Effector memory CD4-positive, alpha-beta T cell (primary cell): ENCODE measurements around the gene CRKL.
"Not testable (repeated sequence)": the region's sequence is repeated elsewhere in the genome, so short reads cannot be mapped to it uniquely, and the experiment has no call there.

Source experiments
- DNase-seq, 3 donors: peaks; one replicate each; pipeline ENCODE4 v3.0.0-alpha.2; 2020
- H3K27ac ChIP-seq: 2 replicates; pipeline ENCODE4 v1.7.0; 2013; ENCODE audit warnings: mild to moderate bottlenecking, low read length, moderate library complexity; ENCODE audit not compliant: insufficient read depth, poor library complexity, severe bottlenecking
- H3K27me3 ChIP-seq: replicated peaks from 2 replicates; pipeline ENCODE4 v1.7.0; 2013; ENCODE audit warnings: mild to moderate bottlenecking, low read length; ENCODE audit not compliant: insufficient read depth, control insufficient read depth, poor library complexity, severe bottlenecking
- H3K36me3 ChIP-seq: 2 replicates; pipeline ENCODE4 v1.7.0; 2013; ENCODE audit warnings: mild to moderate bottlenecking, low read length, moderate library complexity; ENCODE audit not compliant: control insufficient read depth, insufficient read depth
- H3K4me1 ChIP-seq: 2 replicates; pipeline ENCODE4 v1.7.0; 2013; ENCODE audit warnings: low read length, mild to moderate bottlenecking; ENCODE audit not compliant: control insufficient read depth, insufficient read depth, poor library complexity, severe bottlenecking
- H3K4me3 ChIP-seq: 2 replicates; pipeline ENCODE4 v1.7.0; 2013; ENCODE audit warnings: low read length, low read depth, mild to moderate bottlenecking; ENCODE audit not compliant: insufficient read depth, poor library complexity, severe bottlenecking
- H3K9me3 ChIP-seq: 2 replicates; pipeline ENCODE4 v1.7.0; 2013; ENCODE audit warnings: mild to moderate bottlenecking, low read length, moderate library complexity; ENCODE audit not compliant: control insufficient read depth

CRKL gene

DNA sequence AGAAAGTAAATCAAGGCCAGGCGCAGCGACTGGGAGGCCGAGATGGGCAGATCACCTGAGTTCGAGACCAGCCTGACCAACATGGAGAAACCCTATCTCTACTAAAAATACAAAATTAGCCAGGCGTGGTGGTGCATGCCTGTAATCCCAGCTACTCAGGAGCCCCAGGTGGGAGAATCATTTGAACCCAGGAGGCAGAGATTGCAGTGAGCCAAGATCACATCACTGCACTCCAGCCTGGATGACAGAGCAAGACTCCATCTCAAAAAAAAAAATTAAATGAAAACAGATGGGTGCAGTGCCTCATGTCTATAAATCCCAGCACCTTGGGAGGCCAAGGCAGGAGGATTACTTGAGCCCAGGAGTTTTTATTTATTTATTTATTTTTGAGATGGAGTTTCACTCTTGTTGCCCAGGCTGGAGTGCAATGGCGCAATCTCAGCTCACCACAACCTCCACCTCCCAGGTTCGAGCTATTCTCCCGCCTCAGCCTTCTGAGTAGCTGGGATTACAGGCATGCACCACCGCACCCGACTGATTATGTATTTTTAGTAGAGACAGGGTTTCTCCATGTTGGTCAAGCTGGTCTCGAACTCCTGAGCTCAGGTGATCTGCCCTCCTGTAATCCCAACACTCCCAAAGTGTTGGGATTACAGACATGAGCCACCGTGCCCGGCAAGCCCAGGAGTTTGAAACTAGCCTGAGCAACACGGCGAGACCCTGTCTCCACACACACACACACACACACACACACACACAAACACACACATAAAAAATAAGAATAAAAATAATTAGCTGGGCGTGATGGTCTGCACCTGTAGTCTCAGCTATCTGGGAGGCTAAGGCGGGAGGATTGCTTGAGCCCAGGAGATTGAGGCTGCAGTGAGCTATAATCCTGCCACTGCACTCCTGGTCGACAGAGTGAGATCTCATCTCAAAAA, 15.8 kb upstream of the CRKL start:
- H3K27me3 ChIP-seq, H3K4me3 ChIP-seq, DNase-seq: not testable (repeated sequence)

DNA sequence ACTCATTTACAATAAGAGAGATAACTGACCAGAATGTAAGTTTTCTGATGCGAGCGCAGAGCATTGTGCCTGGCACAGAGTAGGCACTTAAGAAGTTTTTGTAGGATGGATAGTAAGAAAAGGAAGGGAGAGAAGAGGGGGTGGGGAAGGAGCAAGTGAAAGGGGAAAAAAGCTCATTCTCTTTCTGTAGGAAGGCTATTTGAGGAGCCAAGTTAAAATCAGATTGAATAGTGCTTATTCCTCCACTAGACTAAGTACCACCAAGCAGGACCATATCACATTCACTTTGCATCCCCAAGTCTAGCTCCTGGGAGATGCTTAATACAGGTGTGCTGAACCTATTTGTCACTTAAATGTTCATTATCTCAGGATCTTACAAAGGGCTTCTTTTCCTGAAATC, 14.1 kb upstream of the CRKL start:
- Histone ChIP-seq H3K4me1 (no peaks in the 10 kb centered on the region), H3K27ac (no peak overlapping the region), H3K9me3 (no peaks in the 10 kb centered on the region), H3K36me3 (no peaks in the 10 kb centered on the region), H3K4me3 (no peak overlapping the region), H3K27me3 (no peaks in the 10 kb centered on the region)
- no peak for DNase-seq

More for the DNA sequence above, 15.8 kb upstream of the CRKL start:
- H3K9me3 ChIP-seq, H3K36me3 ChIP-seq, H3K27ac ChIP-seq, H3K4me1 ChIP-seq: not testable (repeated sequence)

DNA sequence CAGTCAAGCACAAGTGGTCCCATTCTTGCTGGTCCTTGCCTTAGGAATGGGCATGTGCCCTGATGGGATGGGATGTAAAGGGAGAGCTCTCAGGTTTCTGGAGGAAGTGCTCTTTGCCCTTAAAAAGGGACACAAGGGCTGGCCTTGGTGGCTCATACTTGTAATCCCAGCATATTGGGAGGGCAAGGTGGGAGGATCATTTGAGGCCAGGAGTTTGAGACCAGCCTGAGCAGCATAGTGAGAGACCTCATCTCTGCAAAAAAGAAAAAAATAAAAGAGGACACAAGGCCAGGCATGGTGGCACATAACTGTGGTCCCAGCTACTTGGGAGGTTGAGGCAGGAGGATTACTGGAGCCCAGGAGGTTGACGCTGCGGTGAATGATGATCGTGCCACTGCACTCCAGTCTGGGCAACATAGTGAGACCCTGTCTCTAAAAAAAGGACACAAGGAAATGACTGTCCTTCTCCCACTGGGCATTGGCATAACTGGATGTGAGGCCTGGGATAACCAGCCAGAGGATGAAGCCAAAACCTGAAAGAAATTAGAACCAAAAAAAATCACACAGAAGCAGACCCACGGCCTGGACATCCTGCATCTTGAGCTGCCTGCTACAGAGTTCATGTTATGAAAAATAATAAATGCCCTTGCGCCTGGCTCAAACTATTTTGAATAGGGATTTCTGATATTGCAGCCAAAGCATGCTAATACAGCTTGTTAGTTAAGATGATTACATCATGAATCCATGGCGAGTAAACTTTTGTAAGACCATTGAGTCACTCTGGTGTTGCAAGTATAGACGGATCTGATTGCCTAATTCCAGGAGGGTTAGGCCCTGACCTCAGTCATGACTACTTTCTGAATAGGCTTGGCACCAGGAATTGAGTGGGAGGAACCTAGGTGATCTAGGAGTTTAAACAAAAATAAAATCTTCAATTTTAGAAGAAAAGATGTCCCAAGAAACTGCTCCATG, 12.9 kb upstream of the CRKL start:
- H3K27ac ChIP-seq = no peak overlapping the region
- no peaks in the 10 kb centered on the region for H3K9me3 ChIP-seq
- no peaks in the 10 kb centered on the region for H3K27me3 ChIP-seq
- H3K4me1 ChIP-seq = no peaks in the 10 kb centered on the region
- no peak for DNase-seq
- H3K4me3 ChIP-seq = no peak overlapping the region
- H3K36me3 ChIP-seq = no peaks in the 10 kb centered on the region

DNA sequence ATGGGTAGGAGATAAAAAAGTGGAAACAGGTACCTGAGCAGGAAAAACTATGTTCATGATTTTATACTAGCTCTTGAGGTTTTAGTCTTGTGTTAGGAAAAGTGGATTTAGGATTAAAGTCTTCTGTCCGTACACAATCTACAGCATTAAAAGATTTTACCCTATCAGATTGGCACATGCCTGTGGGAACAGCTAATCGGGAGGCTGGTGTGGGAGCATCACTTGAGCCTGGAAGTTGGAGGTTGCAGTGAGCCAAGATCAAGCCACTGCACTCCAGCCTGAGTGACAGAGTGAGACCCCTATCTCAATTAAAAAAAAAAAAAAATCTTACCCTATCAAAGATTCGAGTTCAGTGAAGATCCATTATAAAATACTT, 12.2 kb upstream of the CRKL start:
- DNase-seq = no peak
- no peaks in the 10 kb centered on the region for H3K36me3 ChIP-seq
- no peak overlapping the region for H3K27ac ChIP-seq
- no peaks in the 10 kb centered on the region for H3K4me1 ChIP-seq
- no peaks in the 10 kb centered on the region for H3K9me3 ChIP-seq
- no peak overlapping the region for H3K4me3 ChIP-seq
- H3K27me3 ChIP-seq = no peaks in the 10 kb centered on the region

DNA sequence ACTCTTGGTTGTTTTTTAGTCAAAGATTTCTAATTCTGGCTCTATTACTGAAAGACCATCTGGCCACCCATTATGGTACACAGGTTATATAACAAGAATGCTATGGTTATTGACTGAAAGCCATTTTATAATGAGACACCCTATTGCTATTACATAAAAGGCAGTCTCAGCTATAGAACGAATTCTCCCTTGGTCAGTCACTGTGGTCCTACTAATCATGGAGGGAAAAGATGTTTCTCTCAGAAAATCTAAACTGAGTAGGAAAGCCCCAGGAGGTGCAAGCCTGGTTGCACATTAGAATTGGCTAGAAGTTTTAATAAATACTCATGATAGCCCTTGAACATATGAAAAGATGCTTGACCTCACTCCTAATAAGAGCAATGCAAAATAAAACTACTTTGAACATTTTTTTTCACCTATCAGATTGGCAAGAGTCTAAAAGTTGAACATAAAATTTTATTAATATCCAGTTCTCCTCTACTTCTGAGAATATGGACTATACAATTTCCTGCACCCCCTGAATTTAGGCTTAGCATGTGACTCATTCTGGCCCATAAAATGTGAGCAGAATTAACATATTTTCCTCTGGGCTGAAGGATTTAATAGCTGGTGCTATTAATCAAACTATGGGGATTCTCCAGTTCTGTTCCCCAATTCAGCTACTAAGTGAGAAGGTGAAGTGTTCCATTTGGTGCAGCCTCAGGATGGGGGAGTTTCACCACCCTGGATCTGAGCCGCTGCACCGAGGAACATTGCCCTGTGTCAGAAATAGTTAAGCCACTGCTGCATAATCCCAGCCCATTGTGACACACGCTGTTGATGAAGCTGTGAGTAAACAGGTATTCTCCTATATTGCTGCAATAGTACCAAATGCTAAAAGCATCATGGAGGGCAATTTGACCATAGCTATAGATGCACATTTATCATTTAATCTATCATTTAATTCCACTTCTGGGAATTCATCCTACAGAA, 11.5 kb upstream of the CRKL start:
- no peaks in the 10 kb centered on the region for H3K9me3 ChIP-seq
- H3K4me3 ChIP-seq = no peak overlapping the region
- H3K36me3 ChIP-seq = no peaks in the 10 kb centered on the region
- no peak for DNase-seq
- H3K4me1 ChIP-seq = no peaks in the 10 kb centered on the region
- H3K27me3 ChIP-seq = no peaks in the 10 kb centered on the region
- H3K27ac ChIP-seq = no peak overlapping the region

DNA sequence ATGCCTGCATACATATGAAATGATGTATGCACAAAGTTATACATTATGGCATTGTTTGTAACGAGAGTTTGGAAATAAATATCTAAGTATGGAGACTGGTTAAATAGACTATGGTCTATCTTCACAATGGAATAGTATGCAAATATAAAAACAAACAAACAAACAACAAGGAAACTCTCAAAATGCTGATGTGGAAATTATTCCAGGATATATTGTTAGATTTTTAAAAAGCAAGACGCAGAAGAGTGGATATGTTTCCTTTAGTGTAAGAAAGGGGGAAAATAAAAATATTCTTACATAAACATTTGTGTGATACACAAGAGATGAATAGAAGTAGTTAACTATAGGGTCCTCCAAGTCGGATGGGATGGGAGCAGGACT, 10.8 kb upstream of the CRKL start:
- H3K36me3 ChIP-seq = no peaks in the 10 kb centered on the region
- no peaks in the 10 kb centered on the region for H3K9me3 ChIP-seq
- no peak overlapping the region for H3K4me3 ChIP-seq
- DNase-seq = no peak
- no peaks in the 10 kb centered on the region for H3K27me3 ChIP-seq
- no peak overlapping the region for H3K27ac ChIP-seq
- no peaks in the 10 kb centered on the region for H3K4me1 ChIP-seq

DNA sequence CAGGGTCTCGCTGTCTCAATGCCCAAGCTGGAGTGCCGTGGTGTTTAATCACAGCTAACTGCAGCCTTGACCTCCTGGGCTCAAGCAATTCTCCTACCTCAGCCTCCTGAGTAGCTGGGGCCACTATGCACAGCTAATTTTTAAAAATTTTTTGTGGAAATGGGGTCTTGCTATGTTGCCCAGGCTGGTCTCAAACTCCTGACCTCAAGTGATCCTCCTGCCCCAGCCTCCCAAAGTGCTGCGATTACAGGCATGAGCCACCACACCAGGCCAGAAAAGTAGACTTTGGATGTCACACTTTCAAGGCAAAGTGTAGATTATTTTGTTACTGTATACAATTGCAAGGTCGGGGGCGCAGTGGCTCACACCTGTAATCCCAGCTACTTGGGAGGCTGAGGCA, 8.5 kb upstream of the CRKL start:
- not testable (repeated sequence) for H3K4me1 ChIP-seq, H3K36me3 ChIP-seq, H3K4me3 ChIP-seq, DNase-seq, H3K9me3 ChIP-seq, H3K27ac ChIP-seq, H3K27me3 ChIP-seq

DNA sequence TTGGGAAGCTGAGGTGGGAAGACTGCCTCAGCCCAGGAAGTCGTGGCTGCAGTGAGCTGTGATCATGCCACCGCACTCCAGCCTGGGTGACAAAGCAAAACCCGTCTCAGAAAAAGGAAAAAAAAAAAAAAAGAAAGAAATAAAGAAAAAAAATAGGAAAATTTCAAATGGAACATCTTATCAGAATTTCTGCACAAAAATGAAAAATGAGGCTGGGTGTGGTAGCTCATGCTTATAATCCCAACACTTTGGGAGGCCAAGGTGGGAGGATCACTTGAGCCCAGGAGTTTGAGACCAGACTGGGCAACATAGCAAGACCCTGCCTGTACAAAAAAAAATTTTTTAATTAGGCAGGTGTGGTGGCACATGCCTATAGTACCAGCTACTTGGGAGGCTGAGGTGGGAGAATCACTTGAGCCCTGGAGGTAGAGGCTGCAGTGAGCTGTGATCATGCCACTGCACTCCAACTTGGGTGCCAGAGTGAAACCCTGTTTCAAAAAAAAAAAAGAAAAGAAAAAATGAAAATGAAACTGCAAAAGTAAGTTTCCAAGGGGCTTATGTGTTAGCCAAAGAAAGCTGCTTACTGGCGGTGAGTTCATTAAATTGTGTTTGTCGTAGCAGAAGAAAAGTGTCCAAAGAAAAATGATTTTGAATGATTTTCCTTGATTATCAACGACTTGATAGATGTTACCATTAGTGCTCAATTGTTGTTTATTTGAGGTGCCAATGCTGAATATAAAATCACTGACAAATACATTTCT, 7.5 kb upstream of the CRKL start:
- Histone ChIP-seq H3K4me1 (no peaks in the 10 kb centered on the region), H3K36me3 (no peaks in the 10 kb centered on the region), H3K9me3 (no peaks in the 10 kb centered on the region), H3K4me3 (no peak overlapping the region), H3K27me3 (no peaks in the 10 kb centered on the region), H3K27ac (no peak overlapping the region)
- DNase-seq = no peak

DNA sequence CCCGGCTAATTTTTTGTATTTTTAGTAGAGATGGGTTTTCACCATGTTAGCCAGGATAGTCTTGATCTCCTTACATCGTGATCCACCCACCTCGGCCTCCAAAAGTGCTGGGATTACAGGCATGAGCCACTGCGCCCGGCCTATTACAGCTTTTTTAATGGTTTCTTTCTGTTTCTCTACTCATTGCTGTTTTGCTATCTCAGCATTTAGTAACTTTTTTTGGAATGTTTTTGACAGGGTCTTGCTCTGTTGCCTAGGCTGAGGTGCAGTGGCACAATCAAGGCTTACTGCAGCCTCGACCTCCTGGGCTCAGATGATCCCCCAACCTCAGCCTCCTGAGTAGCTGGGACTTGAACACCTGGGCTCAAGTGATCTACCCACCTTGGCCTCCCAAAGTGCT, 4.7 kb upstream of the CRKL start:
- no peaks in the 10 kb centered on the region for H3K36me3 ChIP-seq
- H3K9me3 ChIP-seq = no peaks in the 10 kb centered on the region
- H3K4me1 ChIP-seq = no peaks in the 10 kb centered on the region
- DNase-seq = no peak
- H3K27me3 ChIP-seq = no peaks in the 10 kb centered on the region
- H3K4me3 ChIP-seq = no peak overlapping the region
- no peak overlapping the region for H3K27ac ChIP-seq
